GM18499 (cell line): ENCODE data around the gene STAT5B.
A peak's percentile ranks its signal among the peaks of the same experiment; 100 is the strongest.
"Not testable (repeated sequence)": the region's sequence is repeated elsewhere in the genome, so short reads cannot be mapped to it uniquely, and the experiment has no call there.

Experiments used
- ATAC-seq: cut with Tn5 transposase; IDR thresholded peaks from one replicate; pipeline ENCODE4 v1.9.1; 2021; ENCODE audit warnings: moderate number of reproducible peaks; ENCODE audit not compliant: insufficient read depth, unreplicated experiment

Gene STAT5B

DNA sequence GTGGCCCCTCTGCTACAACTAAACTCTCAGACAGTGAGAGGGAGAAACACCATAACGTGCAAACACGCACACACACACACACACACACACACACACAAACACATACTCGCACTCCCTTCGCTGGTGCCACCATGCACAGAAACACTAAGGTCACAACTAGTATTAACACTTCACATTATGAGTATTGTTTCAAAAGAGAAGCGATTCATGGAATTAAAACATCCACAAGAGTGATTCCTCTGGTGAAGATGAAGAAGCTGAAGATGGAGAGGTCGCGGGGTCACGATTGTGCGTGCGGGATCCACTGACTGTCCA is 74.8 kb downstream of the STAT5B start:
- no peak for ATAC-seq

DNA sequence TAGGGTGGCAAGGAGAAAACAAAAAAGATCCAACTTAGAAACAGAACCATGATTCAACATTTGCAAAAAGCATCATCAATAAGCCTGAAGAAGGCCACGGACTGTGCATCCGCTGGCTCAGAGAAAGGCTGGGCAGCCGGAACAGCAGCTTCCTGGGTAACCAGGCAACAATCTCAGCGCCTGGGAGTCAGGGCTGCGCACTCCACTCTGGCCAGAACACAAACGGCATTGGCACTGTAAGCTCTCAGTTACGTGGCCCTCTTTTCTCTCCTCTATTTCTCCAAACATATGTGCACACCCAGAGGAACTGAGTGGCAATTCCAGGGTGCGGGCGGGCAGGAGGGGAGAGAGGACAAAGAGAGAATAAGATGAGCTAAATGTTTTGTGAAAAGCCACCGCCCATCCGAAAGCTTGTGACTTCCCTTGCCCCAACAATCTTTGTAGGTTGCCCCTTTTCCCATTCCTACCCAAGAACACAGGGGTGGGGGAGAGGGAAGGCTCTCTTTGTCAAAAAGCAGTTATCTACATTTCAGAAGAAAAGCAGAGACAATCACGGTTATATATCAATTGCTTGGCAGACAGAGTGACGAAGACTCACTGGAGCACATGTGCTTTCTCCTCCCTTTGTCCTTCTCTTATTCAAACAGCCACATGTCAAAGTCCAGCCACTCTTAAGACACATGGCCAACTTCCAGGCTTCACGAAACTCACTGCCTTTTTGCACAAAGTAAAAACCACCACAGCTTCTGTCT is 75.3 kb downstream of the STAT5B start:
- no peak for ATAC-seq

DNA sequence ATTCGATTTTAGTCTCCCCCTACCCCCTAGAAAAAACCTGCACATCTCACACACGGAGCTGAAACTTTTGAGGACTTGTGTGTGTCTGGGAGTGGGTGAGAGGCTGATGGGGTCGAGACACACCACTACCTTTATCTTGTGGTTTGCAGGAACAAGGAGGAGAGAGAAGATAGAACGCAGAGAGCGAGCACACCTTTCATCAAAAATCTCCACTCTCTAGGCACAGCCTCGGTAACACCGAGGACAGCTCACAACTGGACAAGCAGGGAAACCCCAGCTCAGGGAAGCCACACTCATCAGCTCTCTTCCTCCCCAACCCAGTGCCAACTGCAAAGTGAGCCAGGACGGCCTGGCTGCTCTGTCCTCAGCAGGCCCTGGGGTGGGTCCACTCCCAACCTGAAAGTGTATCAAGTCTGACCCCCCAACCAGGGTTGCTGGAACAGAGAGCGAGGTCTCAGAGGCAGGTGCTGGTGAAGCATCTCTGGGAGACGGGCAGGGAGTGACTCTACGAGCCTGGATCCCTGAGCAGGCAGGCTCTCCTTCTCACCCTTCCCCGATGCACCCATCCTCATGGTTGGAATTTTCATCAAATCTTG is 76.7 kb downstream of the STAT5B start:
- no peak for ATAC-seq

DNA sequence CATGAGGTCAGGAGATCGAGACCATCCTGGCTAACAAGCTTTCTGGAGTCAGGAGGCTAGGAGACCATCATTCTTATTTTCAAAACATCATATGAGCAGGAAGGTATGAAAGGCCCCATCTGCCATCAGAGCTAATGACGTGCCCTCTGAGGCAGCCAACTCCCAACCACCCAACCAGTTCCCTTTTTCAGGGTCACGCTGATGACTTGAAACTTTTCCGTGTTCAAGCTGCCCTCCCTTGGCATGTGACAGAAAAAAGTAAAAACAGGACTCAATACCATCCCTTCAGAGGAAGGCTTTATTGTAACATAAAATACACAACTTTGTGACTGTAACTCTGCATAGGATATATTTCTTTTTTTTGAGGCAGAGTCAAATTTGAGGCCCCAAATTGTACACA is 77.3 kb downstream of the STAT5B start:
- ATAC-seq, result no peak

DNA sequence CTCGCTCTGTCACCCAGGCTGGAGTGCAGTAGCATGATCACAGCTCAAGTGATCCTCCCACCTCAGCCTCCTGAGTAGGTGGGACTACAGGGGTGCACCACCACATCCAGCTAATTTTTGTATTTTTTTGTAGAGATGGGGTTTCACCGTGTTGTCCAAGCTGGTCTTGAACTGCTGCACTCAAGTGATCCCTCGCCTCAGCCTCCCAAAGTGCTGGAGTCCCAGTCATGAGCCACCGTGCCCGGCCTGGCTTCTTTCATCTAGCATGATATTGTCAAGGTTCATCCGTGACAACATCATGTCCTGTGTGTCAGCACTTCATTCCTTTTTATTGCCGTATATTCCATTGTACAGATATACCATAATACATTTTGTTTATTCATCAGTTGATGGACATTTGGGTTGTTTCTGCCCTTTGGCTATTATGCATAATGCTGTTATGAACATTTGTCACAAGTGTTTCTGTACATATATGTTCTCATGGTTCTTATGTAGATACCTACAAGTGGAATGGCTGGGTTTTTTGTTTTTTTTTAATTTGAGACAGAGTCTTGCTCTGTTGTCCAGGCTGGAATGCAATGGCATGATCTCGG is 78.5 kb downstream of the STAT5B start:
- no peak for ATAC-seq

DNA sequence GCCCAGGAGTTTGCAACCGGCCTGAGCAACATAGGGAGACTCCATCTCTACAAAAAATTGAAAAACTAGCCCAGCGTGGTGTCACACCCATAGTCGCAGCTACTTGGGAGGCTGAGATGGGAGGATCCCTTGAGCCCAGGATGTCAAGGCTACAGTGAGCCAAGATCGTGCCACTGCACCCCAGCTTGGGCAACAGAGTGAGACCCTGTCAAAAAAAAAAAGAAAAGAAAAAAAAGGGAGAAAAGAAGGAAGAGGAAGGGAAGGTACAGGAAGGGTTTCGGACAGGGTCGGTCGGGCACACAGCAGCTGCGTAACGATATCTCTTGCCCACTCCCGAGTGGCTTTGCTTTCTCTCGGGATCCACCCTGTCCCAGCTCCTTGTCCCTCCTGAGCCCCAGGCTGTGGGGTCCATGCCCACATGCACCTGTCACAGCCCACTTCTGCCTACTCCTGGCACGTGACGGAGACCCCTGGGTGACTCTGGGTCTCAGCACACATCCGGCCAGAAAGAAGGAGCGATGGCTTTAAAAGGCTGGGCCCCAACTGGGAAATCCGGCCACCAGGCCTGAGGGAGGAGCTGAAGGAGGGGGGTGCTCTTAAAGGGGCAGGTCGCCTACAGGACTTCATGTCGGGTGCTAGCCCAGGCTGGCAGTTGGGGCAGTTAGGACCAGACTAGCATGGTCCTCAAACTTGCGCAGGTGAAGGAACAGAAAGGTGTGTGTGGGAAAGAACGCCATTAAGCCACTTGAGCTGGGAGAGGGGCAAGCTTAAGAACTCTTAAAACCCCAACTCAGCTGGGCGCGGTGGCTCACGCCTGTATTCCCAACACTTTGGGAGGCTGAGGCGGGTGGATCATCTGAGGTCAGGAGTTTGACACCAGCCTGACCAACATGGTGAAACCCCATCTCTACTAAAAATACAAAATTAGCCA is 82.0 kb downstream of the STAT5B start, which contains the start of gene GHDC:
TSS of gene GHDC (minus strand) at position 526 of the 931 bp plus-strand sequence. CDS start 913 bp downstream, outside the sequence.
- ATAC-seq, result peak; percentile 65

DNA sequence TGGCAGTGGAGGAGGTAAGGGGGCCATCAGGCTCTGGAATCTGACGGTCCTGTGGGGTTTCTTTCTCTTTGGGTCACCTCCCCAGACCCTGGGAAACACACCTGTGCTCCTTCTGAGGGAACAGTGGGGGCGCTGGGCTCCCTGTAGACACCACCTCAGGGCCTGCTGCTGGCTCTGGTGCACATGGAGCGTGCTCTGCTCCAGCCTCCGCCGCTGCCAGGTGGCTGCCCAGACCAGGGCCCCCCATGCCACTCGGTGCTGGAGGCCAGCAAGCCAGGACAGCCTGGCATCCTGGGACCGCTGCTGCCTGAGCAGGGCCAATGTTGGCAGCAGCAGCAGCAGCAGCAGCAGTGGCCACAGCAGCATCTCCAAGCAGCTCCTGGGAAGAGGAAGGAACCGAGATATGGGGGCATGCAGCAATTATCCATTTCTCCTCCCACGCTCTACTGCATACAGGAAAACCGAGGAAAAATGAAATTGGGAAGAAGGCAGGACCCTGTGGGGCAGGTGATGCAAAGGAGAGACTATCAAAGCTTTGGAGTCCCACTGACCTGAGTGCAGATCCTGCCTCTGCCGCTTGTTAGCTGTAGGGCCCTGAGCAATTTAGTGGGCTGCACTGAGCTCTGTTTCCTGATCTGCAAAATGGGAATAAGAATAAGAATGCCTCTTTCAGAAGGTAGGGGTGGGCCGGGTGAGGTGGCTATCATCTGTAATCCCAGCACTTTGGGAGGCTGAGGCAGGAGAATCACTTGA is 82.8 kb downstream of the STAT5B start:
- ATAC-seq, result no peak

DNA sequence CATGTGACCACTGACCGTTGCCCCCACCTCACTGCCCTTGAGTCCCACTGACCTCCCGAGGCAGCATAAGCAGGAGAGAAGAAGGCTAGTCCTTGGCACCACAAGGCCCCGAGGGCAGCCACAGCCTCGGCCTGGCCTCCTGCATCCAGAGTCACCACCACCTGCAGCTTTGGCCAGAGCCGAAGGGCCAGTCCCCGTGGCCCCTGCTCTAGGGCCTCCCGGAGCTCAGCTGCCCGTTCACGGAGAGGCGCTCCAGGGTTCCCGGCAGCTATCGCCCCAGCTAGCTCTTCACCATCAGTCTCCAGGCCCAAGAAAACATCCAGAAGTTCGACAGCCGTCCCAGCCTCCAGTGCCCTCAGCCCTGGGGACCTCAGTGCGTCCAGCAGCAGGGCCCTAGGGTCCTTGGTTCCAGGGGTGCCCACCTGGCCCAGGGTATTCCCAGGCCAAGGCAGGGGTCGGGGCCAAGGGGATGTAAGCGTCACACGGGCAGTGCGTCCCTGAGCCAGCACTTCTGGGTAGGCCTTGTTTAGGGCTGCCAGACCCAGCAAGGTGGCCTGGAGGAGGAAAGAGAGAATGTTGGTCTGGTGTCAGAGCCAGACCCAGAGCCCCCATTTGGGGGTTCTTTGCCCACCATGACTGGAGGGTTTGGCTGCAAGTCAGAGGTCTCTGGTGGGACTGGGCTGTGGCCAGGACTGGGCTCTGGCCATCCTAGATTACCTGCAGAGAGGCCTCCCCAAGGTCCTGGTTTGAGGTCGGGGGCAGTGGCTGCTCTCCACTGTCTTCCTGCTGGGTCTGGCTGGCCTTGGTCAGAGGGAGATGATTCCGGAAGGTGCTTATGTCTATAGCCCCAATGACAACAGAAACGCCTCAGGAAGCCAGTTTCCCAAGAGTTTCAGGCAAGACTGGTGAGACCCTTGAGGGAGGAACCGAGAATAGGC is 83.7 kb downstream of the STAT5B start:
- ATAC-seq, result no peak

DNA sequence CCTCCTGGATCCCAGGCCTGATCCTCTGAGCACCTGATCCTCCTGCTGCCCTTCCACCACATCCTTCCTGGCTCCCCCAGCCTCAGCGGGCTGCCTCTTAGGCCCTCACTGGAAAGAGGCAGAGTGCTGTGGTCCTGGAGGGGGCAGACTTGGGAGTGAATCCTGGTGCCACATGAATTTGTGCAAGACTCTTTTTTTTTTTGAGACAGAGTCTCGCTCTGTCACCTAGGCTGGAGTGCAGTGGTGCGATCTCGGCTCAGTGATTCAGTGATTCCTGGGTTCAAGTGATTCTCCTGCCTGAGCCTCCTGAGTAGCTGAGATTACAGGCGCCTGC is 84.9 kb downstream of the STAT5B start:
- ATAC-seq, result no peak

DNA sequence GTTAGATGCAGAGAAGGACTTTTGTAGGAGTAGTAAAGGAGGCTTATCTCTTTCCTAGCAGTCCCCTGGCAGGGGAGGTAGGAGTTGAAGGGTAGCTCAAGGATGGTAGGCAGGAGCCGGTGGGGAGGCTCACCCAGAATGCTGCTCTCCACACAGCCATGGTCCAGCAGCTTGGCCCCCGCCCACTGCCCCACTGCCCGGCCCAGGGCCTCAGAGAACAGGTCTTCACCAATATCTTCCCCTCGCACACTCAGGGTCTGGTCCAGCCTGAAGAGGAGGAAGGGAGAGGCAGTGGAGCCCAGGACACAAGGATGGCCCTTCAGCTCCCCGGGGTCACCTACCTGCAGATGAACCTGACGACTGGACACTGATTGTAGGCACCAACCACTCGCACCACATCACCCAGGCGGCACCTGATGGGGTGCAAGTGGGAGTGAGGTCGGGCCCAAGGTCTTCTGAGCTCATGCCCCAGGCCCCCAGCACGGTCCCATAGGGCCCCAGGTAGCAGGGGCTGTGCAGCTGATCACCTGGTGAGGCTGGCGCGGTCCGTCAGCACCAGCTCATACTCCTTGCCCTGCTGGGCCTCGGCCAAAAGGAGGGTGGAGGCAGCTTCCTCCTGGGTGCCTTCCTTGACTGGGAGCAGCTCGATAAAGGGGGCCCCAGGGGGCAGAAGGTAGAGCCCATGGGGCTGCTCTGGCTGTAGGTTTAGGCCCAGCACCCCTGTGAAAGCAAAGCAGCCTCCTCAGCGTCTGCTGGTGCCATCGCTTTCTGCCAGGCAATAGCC is 85.5 kb downstream of the STAT5B start:
- ATAC-seq, result no peak

DNA sequence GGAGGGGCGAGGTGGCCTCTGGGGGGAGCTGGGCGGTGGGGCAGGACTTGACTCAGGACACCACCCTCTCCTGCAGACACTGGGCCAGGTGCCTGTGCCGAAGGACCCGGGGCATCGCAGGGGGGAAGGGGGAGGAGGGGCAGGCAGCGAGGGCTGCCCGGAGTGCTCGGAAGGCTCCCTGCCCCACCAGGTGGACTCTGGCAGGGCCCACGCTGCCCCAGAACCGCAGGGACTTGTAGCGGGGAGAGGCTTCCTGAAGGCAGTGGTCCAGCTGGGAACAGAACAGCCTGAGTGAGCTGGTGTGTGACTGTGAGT is 86.6 kb downstream of the STAT5B start:
- ATAC-seq, result no peak

DNA sequence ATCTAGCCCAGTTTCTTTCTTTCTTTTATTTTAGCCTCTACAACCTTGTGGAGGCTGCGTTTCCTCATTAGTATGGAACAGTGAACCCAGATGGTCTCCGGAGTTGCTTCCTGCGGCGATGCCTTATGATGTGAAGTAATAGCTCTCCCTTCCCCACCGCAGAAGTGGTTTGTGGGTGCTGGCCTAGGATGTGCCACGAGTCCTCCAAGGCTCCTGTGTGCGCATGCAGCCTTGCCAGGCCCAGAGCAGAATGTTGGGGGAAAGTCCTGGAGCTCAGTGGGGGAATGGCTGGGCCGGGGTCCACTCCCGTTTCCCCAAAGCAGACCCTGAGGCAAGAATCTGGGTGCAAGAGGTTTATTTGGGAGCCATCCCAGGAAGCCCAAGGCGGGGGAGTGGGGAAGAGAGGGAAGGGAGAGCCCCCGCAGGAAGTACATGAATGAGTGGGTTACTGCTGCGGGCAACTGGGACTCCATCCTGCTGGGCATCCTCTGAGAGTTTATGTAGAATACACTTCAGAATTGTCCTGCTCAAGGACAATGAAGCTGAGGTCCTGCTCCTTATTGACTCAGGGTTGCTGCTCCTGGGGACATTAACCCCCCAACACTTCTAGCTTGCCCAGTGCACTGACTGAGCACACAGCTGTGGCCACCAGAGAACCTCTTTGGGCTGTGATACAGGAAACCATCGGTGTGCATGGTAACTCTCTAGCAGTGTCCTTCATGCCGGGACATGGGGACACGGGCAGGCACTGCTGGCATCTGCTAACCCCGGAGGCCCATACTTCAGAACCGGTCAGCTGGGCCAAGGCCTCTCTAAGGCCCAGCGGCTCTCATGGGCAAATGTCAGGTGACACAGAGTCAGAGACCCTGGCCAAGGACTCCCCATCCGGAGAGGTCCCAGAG is 87.2 kb downstream of the STAT5B start:
- no peak for ATAC-seq

DNA sequence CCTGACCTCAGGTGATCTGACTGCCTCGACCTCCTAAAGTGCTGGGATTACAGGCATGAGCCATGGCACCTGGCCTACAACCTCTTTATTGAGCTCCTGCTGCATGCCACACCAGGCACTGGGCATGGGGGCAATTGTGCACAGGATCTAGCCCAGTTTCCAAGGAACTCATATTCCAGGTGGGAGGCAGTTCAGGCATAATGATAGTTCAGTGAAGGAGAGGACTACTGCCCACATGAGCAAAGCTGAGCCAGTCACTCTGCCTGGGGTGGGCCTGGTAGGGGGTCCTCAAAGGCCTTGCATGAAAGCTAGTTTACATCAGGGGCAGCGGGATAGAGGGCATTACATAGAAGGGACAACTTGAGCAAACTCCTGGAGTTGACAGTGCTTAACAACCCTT is 88.4 kb downstream of the STAT5B start:
- ATAC-seq, result no peak

DNA sequence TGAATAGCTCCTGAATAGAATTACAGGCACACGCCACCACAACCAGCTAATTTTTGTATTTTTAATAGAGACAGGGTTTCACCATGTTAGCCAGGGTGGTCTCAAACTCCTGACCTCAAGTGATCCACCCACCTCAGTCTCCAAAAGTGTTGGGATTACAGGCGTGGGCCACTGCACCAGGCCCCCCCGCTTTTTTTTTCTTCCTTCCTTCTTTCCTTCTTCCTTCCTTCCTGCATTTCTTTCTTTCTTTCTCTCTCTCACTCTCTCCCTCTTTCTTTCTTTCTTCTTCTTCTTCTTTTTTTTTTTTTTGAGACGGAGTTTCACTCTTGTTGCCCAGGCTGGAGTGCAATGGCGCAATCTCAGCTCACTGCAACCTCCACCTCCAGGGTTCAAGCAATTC is 90.0 kb downstream of the STAT5B start:
- not testable (repeated sequence) for ATAC-seq

DNA sequence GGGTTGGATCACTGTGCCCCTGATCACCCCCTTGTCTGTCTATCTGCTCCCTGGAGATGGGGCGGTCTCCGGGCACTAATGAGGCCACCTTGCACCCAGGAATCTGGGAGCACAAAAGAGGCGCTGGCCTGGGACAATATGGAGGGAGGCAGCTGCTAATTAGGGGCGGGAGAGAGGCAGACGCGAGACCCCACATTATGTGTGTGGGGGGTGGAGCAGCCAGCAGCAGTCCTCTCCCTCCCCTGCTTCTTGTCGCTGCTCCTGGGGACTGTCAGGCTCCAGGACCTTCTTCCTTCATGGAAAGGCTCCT is 90.6 kb downstream of the STAT5B start:
- ATAC-seq, result no peak

DNA sequence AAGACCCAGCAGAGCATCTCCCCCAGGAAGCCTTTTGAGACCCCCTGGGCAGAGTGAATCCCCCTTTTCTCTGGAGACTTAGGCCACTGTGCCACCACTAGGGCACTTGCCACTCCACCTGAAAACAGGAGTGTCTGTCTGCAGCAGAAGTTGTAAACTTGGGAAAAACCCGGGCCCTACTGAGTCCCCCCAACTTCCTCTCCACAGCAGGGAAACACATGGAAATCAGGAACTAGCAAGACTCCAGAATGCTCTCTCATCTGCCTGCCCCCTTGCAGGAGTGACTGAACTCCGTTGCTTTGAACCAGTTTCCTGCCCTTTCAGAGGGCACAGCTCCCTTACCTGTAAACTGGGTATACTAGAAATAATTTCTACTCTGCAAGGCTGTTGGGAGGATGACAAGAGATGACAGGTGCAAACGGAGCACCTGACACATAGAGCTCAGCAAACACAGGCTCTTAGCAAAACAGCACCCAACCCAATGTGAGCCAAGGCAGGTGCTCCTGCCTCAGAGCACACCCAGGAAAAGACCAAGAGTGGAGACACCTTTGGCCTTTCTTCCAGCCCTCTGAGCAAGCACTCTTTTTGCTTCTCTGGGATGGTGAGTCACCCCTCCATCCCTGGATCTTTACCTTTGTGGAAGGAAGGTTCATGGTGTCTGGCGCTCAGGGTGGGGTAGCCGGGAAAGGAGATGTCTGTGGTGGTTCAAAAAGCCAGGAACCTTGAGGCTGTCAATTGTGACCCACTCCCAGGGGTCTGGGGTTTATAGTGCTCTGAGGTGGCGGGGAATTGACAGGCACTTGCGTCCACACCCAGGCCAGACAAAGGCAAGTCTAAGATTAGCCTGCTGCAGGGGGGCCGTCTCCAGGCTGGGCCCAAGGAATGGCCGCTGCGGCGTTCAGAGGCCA is 91.2 kb downstream of the STAT5B start, which contains the start of gene HCRT:
TSS of gene HCRT (minus strand) at position 740 of the 908 bp plus-strand sequence. CDS start at position 653, 87 bp downstream.
- ATAC-seq, result no peak
